Retina (tissue), 1 donor: ENCODE results near the gene C1QTNF5.
"Not testable (repeated sequence)": the region's sequence is repeated elsewhere in the genome, so short reads cannot be mapped to it uniquely, and the experiment has no call there.

Experiments
- DNase-seq: peaks from one replicate; pipeline ENCODE4 v3.0.0-alpha.2; 2016

The C1QTNF5 gene, protein sequence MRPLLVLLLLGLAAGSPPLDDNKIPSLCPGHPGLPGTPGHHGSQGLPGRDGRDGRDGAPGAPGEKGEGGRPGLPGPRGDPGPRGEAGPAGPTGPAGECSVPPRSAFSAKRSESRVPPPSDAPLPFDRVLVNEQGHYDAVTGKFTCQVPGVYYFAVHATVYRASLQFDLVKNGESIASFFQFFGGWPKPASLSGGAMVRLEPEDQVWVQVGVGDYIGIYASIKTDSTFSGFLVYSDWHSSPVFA

DNA sequence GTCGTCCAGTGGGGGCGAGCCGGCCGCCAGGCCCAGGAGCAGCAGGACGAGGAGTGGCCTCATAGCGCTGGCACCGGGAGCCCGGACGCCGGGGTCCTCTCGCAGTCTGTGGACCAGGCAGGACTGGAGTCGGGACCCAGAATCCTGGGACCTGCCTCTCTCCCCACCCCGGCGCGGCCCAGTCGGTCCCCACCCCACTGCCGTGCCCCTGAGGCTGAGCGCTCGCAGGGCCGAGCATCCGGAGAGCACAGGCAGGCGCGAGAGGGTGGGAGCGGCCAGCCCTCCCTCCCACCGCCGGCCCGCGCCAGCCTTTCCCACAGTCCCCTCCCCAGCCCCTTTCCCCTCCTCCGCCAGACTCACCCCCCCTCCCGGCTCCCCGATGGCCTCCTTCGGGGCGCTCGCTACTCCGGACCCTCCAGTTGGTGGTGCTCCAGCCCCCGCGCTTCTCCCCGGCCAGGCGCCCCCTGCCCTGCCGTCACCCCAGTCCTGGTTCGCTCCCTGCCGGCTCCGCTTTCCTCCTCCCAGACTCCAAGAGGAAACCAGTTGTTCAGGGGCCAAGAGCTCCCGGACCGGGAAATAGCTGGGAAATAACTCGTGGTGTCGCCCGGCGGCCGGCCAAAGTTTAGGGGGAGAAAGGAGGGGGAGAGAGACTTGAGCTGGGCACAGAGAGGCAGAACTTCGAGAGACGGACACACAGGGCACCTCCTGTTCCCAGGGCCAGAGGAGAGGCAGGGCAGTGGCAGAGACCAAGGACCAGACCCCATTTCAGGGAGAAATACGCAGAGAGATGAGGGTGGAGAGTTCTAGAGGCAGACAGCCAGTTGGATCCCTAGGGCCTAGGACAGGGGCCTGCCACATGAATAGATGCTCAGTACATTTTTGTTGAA, at the start of gene C1QTNF5:
C1QTNF5 (minus strand) TSS at position 549 of the 887 bp plus-strand sequence; CDS start at position 63, 486 bp downstream.
- DNase-seq = no peak

DNA sequence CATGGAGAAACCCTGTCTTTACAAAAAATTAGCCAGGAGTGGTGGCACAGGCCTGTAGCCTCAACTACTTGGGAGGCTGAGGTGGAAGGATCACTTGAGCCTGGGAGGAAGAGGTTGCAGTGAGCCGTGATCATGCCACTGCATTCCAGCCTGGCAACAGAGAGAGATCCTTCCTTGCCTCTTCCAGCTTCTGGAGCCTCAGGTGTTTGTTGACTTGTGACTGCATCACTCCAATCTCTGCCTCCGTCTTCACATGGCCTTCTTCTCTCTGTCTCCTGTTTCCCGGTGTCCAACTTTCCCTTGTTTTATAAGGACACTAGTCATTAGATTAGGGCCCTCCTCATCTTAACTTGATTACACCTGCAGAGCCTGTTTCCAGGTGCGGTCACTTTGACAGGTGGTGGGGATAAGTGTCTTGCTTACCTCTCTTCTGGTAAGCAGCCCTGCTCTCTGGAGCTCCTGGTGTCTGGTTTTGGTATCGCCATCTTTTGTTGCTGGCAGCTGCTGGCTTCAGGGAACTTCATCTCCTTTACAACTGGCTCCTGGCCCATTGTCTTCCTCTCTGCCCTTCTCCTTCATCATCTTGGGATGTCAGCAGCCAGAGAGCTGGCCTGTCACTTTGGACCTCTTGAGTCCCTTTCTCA, 49.0 kb upstream of the C1QTNF5 start:
- DNase-seq = no peak

DNA sequence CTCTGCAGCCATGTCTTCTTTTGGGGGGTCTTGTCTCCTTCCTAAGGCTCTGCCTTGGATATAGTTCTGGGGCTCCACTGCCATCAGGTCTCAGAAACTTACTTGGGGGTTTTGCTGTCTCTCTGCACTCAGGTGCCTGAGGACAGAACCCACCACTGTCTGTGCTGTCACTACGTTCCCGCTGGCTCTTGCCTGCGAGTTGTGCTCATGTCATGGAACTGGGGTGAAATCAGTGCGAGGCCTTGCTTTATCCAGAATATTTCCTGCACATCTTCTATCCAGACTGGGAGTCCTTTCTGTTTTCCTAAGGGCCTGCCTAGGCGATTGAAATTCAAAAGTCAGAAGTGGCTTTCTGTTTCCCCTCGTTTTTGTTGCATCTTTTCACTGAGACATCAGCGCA, 47.4 kb upstream of the C1QTNF5 start:
- no peak for DNase-seq

DNA sequence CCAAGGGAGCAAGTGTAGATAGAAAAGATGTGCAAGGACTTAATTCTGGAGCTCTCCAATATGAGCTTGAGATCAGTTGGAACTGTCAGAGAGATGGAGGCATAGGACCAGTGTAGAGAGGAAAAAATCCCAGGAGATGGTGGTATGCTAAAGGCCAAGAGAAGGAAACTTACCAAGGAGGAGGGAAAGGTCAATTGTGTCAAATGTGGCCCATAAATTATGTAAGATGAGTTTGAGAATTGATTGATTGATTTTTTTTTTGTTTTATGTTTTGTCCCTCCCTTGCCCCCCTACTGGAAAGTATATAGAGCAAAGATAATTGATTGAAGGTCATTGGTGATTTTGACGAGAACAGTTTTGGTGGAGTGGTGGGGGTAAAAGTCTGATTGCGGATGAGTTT, 43.6 kb upstream of the C1QTNF5 start:
- no peak for DNase-seq

DNA sequence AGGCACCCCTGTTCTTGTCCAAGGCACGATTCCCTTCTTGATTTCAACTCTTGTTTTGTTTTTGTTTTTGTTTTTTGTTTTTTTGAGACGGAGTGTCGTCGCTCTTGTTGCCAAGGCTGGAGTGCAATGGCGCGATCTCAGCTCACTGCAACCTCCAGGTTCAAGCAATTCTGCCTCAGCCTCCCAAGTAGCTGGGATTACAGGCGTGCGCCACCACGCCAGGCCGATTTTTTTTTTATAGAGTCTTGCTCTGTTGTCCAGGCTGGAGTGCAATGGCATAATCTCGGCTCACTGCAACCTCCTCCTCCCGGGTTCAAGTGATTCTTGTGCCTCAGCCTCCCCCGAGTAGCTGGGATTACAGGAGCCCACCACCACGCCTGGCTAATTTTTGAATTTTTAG, 41.8 kb upstream of the C1QTNF5 start:
- DNase-seq = not testable (repeated sequence)

DNA sequence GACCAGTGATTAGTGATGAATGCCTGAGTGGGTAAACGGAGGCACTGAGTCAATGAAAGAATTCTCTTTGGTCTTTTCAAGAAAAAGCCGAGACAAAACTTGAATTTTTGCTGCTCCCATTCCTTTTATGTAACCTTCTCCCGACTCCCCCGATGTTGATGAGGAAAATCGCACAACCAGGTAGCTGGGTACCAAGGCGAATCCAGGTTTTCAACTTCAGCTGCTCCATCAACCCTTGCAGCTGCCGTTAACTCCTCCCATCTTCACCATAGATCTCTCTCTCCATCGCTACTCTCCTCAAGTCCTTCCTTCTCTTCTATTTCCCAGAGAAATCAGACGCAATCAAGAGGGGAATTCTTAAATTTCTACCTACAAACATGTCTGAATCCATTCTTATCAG, 41.4 kb upstream of the C1QTNF5 start:
- DNase-seq = no peak

DNA sequence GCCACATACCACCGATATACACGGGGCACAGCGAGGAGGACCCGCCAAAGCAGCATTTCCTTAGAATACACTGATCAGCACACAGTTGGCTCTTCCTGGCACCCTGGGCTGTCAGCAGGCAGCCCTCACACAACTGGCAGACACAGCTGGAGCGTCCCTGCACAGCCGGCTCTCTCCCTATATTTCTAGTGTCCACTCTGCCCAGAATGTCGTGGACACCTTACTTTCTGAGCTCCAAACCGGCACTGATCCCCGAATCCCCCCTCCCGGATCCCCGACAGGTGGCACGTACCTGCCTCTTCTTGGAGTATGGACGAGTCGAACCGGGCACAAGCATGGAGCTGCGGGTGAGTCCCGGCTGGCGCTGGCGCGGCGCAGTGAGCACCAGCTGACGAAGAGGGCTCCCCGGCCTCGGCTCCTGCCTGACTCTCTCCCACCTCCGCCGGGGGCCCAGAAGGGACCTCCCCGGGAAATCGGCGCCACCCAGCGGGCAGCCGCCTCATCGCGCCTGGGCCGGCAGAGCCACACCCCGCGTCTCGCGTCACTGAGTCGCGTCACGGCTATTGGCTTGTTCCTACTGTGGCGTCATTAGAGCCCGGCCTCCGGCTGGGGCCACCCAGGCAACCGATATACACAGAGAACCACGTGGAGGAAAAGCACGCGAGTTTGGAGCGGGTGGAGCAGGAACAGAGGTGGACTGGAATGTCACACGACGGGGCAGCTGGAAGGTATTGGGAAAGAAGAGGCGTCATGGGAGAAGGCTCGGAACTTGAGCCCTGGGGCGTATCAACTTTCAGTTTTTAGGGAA, 40.7 kb upstream of the C1QTNF5 start, which contains the start of gene USP2:
USP2 (minus strand) TSS at position 510 of the 808 bp plus-strand sequence. CDS start 8,210 bp downstream, outside the sequence.
- DNase-seq = peak; percentile 97

DNA sequence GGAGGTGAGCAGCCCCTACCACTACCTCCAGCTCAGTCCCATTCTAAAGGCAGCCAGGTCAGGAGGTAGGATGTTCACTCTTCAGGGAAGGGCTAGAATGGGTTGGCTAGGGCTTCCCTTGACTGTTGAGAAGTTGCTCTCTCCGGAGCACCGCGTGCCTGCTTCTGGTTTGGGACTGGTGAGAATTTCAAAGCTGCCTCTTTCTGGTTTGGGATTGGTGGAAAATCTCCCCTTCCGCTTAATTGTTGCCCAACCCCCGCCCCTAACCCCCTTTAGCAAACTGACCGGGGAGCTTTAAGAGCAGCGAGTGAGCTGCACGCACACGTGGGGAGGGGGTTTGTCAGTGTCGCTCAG, 40.1 kb upstream of the C1QTNF5 start:
- DNase-seq = no peak

DNA sequence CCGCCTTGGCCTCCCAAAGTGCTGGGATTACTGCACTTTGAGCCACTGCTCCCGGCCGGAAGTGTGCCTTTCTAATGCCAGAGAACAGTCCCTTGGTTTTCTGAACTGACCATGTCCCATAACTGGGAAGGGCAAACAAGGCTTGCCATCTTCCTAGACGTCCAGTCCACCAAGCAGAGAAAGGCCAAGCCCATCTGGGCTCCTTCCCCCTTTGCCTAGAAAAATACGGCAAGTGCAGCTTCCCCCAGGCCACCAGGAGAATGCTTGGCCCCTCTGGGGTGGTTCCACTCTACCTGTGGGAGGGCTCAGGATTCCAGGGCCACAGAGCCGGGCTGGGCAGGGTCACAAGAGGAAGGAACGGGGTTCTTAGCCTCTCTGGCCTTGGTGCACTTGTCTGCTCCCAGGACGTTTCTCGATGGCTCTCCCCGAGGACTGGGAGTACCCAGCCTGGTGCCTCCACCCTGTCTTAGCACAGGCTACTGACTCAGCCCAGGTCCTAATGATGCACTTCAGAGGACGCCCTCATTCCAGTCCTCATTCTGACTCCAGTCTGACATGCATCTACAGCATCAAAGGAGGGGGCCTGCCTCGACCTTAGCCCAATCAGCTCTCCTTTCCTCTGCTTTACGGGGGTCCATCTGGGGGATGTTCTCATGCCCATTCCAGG, 39.6 kb upstream of the C1QTNF5 start:
- DNase-seq = no peak

DNA sequence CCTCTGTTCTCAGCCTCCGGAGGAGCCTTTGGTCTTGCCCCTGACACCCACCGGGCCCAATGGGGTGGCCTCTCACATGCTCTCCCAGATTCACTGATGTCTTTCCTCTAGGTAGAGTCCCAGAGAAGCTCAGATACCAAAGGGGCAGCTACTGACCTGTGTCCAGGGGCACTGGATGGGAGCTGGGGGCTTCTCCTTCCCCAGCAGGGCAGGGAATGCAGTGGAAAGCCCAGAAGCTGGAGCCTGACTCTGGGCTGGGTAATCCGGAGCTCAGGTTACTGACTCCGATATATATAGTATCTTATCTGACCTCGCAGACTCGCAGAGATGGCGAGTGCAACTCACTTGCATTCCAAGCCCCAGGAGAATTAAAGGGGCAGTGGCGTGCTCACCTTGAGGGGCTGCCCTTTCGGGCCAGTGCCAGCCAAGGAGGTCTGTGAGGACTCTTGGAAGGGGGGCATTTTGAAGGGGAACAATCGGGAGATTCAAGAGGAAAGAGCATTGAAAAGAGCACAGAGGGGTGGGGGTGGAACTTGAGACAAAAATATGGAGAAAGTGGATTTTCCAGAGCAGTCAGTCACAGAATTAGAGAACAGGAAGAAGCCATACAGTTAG, 38.3 kb upstream of the C1QTNF5 start:
- DNase-seq = no peak

DNA sequence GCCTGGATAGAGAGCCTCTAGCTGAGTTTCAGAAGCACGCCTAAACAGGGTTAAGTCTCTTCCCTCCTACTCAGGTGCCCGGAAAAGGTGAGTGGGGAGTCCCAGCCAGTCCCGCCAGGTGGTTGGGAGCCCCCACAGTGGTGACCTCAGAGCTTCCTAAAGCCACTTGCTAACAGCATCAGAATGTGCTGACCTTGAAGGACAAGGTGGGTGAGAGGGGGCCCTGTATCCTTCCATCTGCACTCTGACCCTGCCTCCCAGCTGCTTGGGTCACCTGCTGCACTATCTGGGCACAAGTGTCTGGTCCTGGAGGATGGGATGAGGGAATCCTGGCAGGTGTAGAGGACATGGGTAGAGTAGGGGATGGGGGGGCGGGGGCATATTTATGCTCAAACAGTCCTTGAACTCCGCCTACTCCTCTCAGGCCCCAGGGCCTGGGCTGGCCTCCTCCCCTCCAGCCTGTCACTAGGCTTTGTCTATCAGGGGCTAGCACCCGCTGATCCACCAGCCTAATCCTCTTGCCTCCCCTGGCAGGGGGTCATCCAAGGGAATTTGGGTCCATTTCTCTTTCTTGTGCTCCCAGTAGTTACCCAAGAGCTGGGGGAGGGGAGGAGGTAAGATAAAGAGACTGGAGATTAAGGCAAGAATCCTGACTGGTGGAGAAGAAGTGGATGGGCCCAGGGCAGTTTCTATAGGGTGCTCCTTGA, 37.4 kb upstream of the C1QTNF5 start:
- no peak for DNase-seq

DNA sequence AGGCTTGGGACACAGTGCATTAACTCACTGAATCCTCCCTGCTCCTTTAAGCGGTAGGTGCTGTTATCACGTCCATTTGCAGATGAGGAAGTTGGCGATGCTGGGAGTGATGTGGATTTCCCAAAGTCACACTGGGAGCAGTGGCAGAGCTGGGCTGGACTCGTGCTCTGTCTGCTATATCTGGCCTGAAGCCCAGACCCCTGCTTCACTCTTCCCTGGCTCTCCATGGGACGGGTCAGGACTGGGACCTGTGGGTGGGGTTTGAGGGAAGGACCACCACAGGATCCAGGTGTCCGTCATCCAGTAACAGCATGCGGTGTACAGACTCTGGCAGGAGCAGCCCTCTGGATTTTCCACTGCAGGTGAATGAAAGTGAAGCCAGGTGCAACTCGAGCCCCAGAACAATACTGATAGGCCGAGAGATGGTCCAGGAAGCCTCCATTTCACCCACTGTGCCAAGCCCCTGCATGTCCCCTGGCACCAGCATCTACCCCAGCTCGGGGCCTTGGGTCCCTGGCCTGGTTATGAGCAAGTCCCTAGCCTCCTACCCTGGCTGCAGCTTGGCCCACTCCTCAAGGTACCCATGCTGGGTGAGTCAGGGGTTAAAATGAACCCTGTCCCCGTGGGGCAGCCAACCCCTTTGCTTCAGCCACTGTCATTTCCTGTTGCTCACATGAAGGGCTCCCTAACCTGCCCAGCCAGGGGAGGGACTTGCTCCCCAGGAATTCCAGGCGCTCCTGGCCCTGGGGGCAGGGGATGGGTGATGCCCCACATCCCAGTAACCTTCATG, 36.6 kb upstream of the C1QTNF5 start:
- no peak for DNase-seq

DNA sequence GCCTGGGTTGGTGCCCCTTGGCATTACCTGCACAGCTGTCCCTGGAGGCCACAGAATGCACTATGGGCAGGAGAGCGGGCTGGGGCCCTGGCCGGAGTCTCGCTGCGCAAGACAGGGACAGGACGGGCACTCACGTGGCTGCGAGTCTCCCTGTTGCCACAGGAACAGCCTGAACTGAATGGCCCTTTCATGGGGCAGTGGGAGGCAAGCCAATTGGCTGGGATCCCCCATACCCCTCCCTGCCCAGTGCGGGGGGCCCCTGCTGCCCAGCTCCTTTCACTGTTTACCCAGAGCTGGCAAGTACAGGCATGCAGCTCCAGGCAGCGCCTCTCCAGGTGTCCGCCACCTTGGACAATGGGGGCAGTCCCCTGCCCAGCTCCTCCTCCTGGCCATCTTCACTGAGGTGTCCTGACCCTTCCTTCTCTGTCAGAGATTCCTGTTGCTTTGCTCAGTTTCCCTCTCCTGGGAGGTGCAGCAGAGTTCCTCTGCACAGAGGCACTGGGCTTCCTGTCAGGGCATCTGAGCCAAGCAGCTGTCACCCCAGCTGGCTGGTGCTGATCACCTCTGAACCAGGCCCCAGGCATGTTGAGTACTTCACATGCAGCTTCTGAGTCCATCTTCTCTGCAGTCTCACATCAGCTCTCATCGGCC, 35.6 kb upstream of the C1QTNF5 start:
- peak; percentile 64 for DNase-seq

DNA sequence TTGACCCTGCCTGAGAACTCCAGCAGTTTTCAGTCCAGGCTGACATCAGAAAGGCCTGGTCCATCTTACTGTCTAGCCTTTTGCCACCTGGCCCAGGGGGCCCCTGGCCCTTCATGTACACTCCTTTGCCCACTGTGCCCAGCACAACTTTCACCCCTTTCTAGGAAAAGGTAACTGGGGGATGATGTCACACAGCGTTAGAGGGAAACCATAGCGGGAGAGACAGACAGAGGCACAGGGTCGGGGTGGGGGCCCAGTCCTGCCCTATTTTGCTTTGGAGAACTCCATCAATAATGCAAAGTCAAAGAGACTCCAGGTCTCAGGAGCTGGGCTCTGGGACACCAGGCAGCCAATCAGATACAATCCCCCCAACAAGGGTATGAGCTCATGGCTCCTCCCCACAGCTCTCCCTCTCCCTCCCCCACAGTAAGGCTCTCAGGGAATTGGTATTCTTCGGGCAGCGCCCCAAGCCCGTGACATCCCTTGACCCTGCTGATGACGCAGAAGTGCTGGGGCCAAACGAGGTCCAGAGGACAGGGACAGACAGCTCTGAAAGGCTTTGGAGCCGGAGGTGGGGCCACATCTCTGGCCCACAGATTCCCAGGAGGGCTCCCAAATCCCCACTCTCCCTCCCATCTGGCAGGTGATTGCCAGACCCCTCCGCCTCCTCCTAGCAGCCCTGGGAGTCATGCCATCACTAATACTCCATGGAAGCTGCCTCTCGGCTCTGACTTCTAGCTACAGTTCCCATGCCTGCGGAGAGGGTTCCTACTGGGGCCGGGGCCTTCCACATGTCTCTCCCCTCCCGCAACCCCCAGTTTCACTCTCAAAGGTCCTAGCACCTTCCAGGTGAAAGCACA, 34.9 kb upstream of the C1QTNF5 start:
- DNase-seq = peak; percentile 46

DNA sequence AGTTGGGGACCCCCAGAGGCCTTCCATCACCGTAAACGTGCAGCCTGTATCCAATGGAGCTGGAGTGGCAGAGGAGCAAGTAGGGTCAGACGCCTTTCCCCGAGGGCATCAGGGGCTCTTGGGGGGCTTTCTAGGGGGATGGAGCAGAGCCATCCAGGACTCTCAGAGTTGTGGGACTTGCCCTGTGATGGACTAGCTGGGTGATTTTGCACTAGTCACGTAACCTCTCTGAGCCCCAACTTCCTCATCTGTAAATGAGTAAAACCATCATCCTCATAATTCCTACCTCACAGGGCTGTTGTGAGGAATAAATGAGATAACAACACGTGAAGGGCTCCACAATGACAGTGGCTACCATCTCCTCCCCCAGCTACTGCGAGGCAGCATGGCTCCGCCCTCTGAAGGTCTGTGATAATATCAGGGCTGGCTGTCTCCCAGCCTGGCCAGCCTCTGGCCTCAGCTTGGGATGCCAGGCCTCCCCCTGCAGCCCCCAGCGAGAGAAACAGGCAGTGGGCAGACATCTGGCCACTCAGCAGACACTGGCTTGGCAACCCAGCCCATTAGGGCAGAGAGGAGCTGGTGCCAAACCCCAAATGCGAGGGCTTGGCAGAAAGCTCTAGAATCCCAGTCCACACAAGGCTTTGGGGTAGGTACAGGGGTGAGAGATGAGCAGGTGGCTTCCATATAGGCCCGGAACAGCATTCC, 34.1 kb upstream of the C1QTNF5 start:
- no peak for DNase-seq

DNA sequence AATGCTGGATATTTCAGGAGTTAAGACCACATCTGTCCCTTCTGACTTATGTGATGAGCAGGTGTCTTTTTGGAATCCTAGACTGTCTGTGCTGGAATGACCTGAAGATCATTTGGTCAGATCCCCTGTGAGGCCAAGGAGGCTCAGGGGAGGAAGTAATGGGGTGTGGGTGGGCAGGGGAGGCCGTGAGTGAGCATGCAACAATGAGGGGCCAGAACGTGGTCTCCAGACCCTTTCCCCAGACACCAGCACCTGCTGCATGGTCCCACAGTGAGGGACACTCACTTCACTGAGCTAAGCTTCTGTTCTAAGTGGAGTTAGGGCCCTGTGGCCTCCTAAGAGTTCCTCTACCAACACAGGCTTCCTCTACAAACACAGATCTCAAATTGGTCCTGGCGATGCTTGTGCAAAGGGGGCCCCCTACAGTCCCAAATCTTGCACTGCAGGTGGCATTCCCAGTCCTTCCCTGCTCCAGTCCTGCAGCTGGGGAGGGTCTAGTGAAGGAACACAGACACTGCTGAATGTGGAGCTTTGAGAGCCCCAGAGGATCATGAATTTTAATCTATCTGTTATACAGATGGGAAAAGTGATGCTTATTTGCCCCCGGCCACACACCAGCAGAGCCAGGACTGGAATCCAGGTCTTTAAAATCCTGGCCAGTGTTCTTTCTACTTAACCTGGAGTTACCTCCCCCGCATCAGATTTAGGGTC, 33.4 kb upstream of the C1QTNF5 start:
- peak; percentile 91 for DNase-seq
